Measurements from ENCODE around the gene PET100. TPM values are rescaled to one million over a fixed set of nuclear protein-coding genes. Genes with fewer than 3 reads are reported as not detected.

The PET100 gene
- total RNA-seq, 4 donors from 2014 or later, result 5.9 to 59.9 (median 6.5) TPM; not detected in 1

- Histone ChIP-seq H3K36me3 (no peaks in the 10 kb centered on the region), H3K27ac (no peak overlapping the region), H3K27me3 (no peaks in the 10 kb centered on the region), H3K4me3 (no peak overlapping the region), H3K9me3 (no peaks in the 10 kb centered on the region), H3K4me1 (no peaks in the 10 kb centered on the region)
- TF ChIP-seq POLR2A (IDR thresholded peaks at IDR 0.05) (no peak), CTCF (IDR thresholded peaks at IDR 0.05) (no peak)
- DNase-seq, result peak in 1 of 2 donors; percentile 21
- intact Hi-C loops (cut with DNase I; ENCODE audit: low total_unique reads), result no loop called here
These were observed 44.7 kb downstream of the PET100 start for GRCh38 chr19:7674010-7675005.

DNA sequence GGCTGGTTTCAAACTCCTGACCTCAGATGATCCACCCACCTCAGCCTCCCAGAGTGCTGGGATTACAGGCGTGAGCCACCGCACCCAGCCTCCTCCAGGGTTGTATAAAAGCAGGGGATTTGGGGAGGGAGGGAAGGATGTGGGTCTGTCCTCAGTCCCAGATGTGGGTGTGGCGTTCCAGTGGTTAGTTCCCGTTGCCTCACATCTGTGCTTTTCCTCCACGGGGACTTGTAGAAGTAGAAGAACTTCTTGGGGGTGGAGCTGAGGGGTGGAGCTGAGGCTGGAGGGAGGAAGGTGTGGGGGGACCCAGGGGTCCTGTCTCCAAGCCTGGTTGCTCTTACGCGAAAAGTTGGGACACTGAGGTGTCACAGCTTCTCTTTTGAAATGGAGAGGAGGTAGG, 46.8 kb downstream of the PET100 start:
- peaks cover 0 to under 1% of the 10 kb centered on the region in 2 donors for H3K4me1 ChIP-seq
- no peaks in the 10 kb centered on the region for H3K9me3 ChIP-seq
- no peak for DNase-seq
- TF ChIP-seq CTCF (IDR thresholded peaks at IDR 0.05) (no peak), POLR2A (IDR thresholded peaks at IDR 0.05) (no peak)
- H3K27me3 ChIP-seq, result no peaks in the 10 kb centered on the region
- no peak overlapping the region for H3K27ac ChIP-seq
- intact Hi-C loops (cut with DNase I; ENCODE audit: low total_unique reads), result no loop called here
- H3K4me3 ChIP-seq, result no peak overlapping the region
- H3K36me3 ChIP-seq, result no peaks in the 10 kb centered on the region

DNA sequence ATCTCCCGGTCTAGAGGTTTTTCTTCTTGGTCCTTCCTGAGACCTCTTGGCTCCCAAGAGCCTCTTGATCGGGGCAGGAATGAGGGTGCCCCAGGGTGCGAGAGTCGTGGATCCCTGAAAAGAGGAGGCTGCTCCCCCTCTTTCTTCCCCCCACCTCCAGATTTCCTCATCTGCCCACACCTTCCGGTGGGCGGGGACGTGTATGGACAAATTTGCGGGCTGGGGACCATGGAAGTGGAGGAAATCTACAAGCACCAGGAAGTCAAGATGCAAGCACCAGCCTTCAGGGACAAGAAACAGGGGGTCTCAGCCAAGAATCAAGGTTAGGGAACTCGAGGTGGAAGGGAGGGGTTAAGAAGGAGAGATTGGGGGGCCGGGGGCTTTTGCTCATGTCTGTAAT, 47.3 kb downstream of the PET100 start, which contains the start of gene MCEMP1:
Gene MCEMP1 (plus strand): TSS at position 237 of the 400 bp plus-strand sequence. CDS start 31 bp downstream, at position 268.
- TF ChIP-seq CTCF (IDR thresholded peaks at IDR 0.05) (no peak), POLR2A (IDR thresholded peaks at IDR 0.05) (no peak)
- H3K36me3 ChIP-seq, result no peaks in the 10 kb centered on the region
- peaks cover 0 to 5% of the 10 kb centered on the region in 2 donors for H3K4me1 ChIP-seq
- no peak within 1 kb of the TSS for H3K27ac ChIP-seq
- intact Hi-C loops (cut with DNase I; ENCODE audit: low total_unique reads), result no loop called here
- H3K27me3 ChIP-seq, result no peaks in the 10 kb centered on the region
- no peak for DNase-seq
- H3K4me3 ChIP-seq, result no peak within 1 kb of the TSS
- H3K9me3 ChIP-seq, result no peaks in the 10 kb centered on the region

GRCh38 chr19:7677669-7678311, 48.2 kb downstream of the PET100 start:
- no peak for TF ChIP-seq POLR2A (IDR thresholded peaks at IDR 0.05)
- TF ChIP-seq CTCF (IDR thresholded peaks at IDR 0.05), result no peak
- DNase-seq, result no peak
- Histone ChIP-seq H3K9me3 (no peaks in the 10 kb centered on the region), H3K27ac (no peak overlapping the region), H3K4me3 (no peak overlapping the region), H3K36me3 (no peaks in the 10 kb centered on the region), H3K27me3 (no peaks in the 10 kb centered on the region), H3K4me1 (peaks cover 0 to 10% of the 10 kb centered on the region in 2 donors)
- intact Hi-C loops (cut with DNase I; ENCODE audit: low total_unique reads), result no loop called here

Measured in uterus (tissue), 4 donors.